UCSD-AML1 (cell line): Measurements from ENCODE around the gene C4orf50.
"Not testable (repeated sequence)": the region's sequence is repeated elsewhere in the genome, so short reads cannot be mapped to it uniquely, and the experiment has no call there.

ENCODE experiments used
- DNase-seq: peaks from one replicate; lab custom pipeline; 2025; ENCODE audit not compliant: unreplicated experiment; lab: John Stamatoyannopoulos, UW

C4orf50 gene

DNA sequence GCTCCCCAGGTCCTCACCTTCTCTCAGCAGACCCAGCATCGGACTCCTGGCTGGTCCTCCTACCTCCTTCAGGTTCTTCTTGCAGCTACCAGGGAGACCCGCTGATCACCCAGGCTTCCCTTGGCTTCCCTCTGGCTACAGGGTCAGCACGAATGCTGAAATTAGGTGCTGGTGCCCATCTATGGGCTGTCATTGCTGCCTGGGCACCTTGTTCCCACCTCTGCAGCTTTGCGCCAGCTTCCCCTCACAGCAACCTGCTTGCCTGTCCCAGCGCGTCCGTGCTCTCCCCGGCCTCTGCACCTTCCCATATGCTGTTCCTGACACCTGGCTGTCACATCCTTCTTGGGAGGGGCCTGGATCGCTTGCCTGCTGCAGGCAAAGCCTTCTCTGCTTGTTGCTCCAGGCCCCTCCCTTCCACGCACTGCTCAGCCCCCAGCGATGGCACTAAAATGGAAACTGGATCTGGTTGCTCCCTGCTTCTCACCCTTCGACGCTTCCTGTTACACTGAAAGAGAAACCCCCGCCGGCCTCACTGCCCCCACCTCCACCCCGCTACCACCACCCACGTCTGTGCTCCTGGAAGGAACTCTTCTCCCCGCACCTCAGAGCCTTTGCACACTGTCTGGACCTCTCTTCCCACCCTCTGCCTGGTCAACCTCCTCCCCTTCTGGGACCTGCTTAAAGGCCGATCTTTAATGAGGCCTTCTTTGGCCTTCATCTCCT lies 22.2 kb downstream of the C4orf50 start:
- no peak for DNase-seq

DNA sequence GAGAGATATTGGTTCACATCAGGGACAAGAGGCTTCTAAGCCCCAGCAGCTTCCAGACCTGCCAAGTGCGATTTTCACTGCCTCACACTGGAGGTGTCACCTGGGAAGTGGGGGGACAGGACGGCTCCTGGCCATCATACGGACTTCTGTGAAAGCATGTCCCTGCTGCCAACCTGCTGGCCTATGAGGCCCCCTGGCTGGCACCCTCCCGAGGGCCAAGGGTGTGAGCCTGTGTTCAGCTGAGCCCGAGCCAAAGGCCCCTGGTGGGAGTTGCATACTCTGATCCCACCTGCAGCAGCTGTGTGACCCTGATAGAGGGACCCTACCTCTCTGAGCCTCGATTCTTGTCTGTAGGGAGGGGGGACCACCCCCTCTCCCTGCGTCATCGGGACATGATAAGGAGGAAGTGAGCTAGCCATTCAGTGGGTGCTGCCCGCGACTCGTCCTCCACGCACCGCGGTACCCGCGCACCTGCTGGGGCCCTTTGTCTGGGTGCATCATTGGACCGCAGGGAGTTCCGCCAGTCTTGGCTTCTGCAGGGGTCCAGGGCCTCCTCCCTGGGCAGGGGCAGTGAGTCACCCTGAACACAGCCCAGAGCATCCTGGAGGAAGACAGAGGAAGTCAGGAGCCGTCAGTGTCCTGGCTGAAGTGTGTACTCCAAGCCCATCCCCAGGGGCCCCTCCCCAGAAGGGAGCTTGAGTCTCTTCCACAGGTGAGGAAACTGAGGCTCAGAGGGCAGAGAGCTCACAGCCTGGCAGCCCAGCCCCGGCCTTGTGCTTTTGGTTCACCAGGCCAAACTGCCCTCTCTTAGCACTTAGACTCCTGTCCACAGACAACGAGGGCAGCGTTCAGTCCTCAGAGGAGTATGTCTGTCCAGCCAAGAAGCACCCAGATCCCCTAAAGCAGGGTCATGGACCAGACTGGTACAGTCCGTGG lies 24.1 kb downstream of the C4orf50 start:
- no peak for DNase-seq

DNA sequence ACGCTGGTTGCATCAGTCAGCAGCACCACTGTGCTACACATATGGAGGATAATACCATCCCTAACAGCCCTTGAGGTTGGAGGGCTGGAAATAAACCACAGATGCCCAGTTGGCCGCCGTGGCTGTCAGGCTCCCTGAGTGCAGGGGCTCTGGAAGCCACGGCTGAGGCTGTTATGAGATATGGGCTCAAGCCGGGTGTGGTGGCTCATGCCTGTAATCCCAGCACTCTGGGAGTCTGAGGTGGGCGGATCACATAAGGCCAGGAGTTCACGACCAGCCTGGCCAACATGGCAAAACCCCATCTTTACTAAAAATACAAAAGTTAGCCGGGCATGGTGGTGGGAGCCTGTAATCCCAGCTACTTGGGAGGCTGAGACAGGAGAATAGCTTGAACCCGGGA lies 24.9 kb downstream of the C4orf50 start:
- DNase-seq: not testable (repeated sequence)

DNA sequence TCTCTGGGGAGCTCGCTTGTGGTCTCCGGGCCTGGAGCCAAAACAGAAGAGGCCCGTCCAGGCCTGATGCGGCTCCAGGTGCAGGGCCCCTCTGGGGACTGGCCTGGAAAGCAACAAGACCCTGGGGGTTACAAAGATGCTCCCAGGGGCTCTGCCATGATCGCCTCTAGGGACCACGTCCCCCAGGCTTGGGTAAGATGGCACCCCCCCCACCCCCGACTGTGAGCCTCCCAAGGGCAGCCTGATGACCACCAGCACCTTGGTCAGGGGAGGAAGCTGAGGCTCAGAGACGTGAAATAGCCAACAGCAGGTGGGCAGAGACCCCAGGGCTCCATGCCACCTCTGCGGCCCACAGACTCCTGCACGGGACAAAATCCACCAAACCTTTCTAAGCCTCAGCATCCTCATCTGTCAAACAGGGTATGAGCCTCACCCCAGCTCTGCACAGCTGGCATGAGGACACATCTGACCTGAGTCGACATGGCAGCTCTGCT lies 25.4 kb downstream of the C4orf50 start:
- no peak for DNase-seq

DNA sequence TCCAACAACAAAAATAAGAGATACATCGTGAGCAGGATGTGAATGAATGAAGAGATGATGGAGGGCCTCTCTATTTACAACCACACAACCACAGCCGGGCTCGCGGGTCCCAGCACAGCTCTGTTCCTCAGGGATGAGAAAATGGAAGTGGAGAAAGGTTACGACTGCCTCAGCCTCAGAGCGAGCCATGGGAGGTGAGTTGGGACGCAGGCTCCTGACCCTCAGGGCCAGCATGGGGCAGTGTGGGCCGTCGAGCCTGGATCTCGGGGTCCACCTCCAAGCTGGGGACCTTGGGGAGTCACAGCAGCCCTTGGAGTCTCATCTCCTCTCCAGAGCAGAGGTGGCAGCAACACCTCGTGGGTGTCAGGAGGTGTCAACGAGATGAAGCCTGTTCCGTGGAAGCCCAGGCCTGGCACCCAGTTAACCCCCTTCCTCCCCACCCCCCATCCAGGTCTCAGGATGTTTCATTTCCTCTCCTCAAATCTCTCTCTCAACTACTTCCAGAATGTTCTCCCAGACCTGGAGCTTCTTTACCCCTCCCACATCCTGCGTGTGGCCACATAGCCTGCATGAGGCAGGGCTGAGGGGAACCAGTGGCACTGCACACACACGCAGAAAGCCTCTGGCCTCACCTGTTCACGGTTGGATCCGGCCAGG lies 25.9 kb downstream of the C4orf50 start:
- no peak for DNase-seq

DNA sequence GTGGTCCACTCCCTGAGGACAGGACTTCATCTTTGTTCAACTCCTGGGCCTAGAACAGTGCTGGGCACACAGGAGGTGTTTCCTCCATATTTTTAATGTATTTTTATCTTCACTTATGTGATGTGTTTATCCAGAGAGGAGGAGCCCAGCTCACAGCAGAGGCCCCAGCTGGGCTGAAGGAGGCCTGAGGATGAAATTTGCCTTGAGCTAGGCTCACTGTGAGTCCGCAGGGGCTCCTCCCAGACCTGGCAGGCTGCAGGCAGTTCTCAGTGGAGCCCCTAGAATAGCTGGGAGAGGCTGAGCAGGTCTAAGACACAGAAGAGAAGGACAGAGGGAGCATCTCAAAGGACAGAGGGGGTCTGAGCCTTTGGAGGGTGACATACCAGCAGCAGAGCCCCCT lies 26.8 kb downstream of the C4orf50 start:
- no peak for DNase-seq

DNA sequence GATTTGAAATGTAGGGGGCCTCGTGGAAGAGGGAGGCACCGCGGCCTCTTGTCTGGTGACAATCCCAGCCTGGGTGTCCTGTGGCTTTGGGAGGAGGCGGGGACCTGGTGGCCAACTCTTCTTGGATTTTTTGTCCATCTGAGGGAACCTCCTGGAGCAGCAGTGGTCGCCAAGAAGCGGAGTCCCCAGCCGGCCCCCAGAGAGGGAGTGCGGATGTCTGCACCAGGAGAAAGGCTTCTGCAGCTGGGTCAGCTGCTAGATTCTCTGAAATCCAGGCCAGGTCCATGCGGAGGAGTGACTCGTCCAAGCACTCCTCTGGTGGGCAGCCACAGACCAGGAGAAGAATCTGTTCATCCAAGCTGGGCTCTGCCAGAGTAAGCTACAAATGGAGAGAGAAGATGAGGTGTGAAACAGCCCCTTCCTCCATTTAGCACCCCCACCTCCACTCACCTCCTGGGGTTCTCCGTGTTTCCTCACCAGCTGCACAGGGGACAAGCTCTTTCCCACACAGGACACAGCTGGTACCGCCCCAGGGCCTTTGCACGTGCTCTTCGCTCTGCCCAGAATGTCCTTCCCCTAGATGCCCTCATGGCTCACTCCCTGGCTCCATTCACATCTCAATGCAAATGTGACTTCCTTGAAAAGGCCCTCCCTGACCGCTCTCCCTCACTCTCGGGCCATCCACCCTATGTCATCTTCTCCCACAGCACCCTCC lies 27.6 kb downstream of the C4orf50 start:
- DNase-seq: no peak

DNA sequence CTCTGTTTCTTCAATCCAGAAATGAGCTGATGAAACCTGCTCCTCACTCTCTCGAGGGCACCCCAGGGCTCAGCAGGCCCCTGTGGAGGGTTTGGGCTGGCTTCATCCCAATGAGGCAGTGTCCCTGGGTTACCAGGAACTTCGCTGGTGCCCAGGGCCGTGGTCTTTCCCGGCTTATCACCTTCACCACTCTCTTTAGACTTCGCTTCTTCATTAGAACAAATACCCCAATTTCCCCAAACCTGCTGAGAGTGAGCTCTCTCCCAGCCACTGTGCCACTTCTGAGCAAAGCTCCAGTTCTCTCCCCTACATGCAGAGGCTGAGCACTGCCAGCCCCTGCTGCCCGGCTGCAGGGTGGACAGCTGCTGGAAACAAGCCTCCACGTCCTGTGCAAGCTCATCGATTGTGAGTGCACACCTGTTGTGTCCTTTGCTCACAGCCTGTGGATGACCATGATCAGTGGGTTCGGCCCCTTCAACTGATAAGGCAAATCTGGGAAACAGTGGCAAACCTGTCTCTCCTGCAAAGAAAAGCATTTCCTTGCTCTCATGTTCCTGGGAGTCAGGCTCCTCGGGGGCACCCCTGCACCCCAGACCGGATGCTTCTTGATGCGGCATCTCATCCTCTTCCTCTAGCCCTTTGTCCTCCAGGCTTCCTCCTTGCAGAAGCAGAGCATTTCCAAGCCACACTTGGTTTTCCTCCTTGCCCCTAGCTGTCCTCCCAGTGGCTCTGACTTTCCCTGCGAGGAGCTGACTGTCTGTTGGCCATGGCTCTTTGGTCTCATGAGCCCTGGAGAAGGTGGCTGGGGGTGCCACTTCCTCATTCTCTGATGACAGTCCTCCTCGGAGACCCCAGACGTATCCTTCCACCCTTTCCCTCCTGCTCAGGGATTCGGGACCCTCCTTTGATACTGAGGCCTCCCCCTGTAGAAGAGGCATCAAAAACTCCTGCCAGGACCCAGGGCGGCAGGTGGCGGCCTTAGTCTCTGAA lies 28.7 kb downstream of the C4orf50 start:
- DNase-seq: no peak

DNA sequence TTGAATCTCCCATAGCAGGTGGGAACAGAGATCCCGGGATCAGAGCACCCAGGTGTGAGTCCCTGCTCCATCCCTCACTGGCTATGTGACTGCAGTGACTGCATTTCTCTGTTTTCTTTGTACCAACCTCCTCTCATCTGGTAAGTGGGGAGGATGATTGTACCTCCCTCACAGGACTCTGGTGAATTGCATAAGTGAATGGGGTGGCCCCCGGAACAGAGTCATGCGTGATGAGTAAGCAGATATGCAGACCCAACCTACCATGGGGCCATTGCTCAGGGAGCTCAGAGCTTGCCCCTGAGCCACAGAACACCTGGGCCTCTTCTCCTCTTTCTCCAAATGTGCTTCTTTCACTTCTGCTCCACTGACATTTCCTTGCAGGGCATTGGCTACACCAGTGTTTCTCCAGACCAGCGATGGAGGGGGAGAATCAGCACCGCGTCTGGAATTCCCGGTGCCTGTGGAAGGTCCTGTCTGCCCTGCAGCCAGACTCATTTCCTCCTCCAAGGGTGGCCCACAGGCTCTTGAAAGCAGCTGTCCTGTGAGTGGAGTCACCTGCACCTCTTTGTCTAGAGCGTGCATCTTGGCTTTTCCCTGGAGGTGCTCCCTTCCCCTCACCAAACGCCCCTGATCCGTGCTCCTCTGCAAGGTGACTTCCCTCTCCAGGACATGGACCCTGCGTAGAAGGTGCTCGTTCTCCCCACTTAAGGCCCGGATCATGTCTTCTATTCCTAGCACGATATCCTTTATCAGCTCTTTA lies 30.0 kb downstream of the C4orf50 start:
- no peak for DNase-seq

DNA sequence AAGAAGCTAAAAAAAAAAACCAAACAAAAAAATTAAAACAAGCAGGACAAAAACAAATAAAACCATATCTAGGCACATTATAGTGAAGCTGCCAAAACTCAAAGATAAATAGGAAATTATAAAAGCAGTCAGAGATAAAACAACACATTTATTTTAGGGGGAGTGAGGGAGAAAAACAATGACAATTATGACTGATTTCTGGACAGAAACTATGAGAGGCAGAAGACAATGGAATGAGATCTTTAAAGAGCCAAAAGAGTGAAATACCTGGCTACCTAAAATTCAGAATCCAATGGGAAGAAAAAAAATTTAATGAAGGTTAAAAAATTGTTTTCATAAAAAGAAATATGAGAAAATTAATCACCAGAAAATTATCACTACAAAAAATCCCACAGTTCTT lies 33.4 kb downstream of the C4orf50 start:
- no peak for DNase-seq

DNA sequence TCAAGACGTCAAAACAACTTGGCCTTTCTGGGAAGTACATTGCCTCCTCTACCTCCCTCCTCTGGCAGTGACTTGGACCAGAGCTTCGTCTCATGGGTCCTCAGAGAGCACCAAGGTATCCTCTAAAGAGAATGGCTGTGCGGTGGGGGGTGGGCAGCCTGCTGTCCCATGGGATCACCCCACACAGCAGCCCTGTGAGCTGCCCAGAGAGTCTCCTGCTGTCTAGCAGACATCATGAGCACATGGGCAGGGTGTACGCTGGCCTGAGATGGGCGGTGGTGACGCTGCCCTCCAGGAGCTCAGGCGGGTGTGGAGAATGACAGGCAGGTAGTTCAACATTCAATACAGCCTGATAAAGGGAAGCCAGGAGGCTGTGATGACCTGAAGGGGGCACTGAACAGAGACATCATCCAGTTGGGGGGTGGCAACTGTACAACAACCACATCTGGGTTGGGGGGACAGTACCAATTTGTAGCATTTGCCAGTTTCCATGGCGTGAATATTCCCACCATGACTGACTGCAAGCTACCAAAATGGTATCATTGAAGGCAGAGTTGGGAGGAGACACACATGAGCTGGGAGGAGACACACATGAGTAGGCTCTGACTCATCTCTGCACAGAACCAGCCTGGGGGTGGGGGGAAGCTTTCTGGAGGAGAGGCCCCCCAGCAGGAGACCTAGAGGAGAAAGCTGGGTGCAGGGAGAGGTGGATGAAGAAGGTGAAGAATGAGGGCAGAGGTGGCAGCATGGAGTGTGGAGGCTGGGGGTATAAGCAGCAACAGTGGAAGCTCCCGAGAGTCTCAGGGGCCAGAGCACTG lies 35.9 kb downstream of the C4orf50 start:
- DNase-seq: no peak

DNA sequence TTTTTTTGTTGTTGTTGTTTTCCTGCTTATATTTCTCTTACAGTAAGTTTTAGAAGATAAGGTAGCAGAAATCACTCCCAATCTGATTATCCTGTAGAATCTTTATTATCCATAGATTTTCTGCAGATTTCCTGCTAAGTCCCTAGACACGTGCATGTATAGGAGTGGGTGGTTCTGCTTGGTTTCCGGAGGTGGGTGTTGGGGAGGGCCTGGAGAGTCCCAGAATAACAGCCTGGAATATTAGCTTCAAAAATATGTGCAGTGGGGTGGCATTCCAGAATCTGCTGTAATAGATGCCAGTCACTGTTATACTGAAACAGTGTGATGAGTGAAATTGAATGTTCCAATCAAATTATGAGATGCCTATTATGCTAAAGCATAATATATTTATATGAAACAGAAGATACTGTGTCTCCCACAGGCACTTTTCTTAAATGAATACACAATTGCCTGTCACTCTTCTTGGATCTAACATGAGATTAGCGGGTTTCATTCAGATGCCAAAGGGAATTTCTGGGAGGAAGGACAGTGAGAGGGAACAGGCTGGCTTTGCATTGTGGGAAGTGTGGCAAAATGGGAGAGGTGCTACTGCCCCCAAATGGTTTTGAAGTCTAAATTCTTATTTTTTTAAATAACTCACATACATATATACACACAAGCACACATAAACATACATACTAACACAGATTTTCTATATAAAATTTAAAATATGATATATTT lies 37.6 kb downstream of the C4orf50 start:
- DNase-seq: no peak

DNA sequence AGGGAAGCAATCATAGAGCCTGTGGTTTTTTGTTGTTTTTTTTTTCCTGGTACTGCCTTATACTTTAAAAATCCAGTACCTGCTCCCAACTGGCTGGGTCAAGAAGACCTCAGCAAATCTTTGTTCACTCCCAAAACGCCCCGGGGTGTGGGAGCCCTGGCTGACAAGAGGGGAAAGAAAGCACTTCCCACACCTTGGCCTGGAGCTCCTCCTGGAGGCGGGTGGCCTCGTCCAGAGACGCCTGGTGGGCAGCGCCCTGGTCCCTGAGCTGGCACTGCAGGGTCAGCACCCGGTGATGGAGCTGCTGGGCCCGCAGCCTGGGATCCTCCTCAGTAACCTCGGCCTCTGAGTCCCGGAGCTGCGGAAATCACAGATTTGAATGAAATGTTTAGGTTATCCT lies 38.2 kb downstream of the C4orf50 start:
- DNase-seq: peak; percentile 24

DNA sequence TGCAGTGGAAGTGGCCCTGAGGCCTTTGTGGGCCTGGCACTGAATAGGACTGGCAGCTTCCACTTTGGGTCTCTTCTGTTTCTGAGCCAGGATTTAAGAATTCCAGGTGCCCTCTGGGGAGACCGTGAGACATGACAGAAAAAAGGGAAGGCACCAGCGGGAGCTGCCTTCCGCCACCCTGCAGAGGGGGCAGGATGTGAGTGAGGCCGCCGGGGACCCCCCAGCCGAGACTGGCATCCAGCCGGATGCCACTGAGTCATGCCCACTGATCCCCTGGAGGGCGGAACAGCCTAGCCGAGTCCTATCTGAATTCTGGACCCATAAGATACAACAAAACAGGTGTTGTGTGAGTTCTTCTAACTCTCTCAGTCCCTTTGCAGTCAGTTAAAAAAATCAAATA lies 41.3 kb downstream of the C4orf50 start:
- no peak for DNase-seq

DNA sequence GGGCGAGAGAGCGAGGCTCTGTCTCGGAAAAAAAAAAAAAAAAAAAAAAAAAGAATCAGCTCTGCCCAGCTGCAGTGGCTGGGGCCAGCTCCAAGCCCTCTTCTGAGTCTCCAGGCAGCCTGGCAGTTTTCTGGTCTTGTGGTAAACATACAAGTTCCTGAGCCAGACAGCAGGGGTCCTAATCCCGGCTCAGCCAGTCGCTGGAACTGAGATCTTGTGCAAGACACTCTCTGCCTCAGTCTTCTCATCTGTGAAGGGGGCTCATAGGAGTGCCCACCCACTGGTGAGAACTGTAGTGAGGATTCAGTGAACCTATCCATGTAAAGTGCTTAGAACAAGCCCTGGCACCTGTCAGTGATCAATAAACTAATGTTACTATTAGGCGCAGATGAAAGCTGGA lies 41.8 kb downstream of the C4orf50 start:
- DNase-seq: no peak

DNA sequence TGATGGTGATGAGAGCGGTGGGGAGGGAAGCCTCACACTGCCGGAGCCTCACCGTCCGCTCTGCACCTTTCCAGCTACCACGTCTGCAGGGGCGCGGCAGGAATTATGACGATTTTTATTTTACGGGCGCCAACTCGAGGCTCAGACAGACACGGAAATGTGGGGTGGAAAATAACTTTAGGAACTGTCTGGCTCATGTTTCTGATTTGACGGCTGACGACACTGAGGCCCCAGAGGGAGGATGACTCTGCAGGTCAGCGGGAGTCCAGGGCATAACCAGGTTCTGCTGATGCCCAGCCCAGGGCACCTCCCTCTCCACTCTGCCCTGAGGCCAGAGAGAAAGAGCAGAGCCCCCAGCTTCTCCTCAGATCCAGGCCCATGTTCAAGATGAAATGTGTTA lies 43.9 kb downstream of the C4orf50 start:
- DNase-seq: no peak

DNA sequence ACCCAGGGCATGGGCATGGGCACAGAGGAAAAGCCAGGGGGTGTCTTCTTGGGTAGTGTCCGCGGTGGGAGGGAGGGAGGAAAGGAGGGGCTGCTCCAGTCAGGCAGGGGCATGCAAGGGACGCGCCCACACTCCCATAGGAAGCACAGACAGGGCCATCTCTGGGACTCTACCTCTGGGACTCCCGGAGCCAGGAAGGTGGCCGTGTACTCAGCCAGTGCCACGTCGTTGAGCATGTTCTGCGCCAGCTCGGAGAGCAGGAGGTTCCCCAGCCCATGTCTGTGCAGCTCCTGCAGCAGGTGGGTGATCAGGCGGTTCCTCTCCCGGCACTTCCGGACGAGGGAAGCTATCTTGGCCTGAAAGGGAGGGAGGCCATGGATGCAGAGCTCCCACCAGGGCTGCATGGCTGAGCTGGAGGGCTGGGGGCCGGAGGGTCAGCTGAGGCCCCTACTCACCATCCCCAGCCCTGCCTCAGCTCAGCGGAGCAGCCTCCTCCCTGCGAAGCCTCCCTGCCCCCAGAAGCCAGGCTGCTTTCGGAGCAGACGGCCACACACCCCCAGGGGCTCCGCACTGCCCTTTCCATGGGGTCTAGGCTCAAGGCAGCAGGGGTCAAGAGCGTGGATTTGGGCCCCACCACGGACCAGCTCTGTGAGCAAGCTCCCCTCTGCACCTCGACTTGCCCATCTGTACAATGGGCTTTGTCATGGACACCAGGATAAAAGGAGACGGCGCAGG lies 44.6 kb downstream of the C4orf50 start:
- no peak for DNase-seq
